ENCODE results near the gene IVL. TPM values are rescaled to one million over a fixed set of nuclear protein-coding genes. Genes with fewer than 3 reads are reported as not detected.

Gene IVL
- total RNA-seq, 2 donors from 2014 or later, result not detected

GRCh38 chr1:152942161-152942560 is 33.8 kb downstream of the IVL start:
- Mint-ChIP-seq H3K27me3 (ENCODE audit: insufficient read depth) (peaks cover 3% of the 10 kb centered on the region), H3K9me3 (peaks cover 65% of the 10 kb centered on the region), H3K36me3 (ENCODE audit: low read depth) (no peaks in the 10 kb centered on the region), H3K4me3 (no peak overlapping the region), H3K4me1 (no peaks in the 10 kb centered on the region), H3K27ac (no peak overlapping the region)
- WGBS, 2 experiments (ENCODE audit: insufficient coverage in 1 of 2, insufficient read length in 1 of 2), result 71 to 81% methylated on average over 2 of the region's 2 CpGs
- H3K4me1 ChIP-seq (ENCODE audit: control insufficient read depth, insufficient read depth, low read length), result no peaks in the 10 kb centered on the region
- no peak overlapping the region for H3K4me3 ChIP-seq (ENCODE audit: low read length)
- no peak overlapping the region for H3K9ac ChIP-seq (ENCODE audit: extremely low read depth, low read length, poor library complexity, severe bottlenecking)
- DNase-seq, result no peak
- no peak for TF ChIP-seq CTCF (conservative IDR thresholded peaks at IDR 0.05)
- no peak overlapping the region for H3K27ac ChIP-seq (ENCODE audit: low read depth, low read length)
- no peaks in the 10 kb centered on the region for H3K27me3 ChIP-seq (ENCODE audit: control insufficient read depth, insufficient read depth, low read length, poor library complexity, severe bottlenecking)
- peaks cover 19% of the 10 kb centered on the region for H3K9me3 ChIP-seq (ENCODE audit: control insufficient read depth, low read length)
- H3K36me3 ChIP-seq (ENCODE audit: control insufficient read depth, insufficient read depth, low read length), result no peaks in the 10 kb centered on the region

GRCh38 chr1:152946248-152946647 is 37.9 kb downstream of the IVL start:
- Histone ChIP-seq H3K27me3 (ENCODE audit: control insufficient read depth, insufficient read depth, low read length, poor library complexity, severe bottlenecking) (no peaks in the 10 kb centered on the region), H3K9me3 (ENCODE audit: control insufficient read depth, low read length) (peaks cover 19% of the 10 kb centered on the region), H3K36me3 (ENCODE audit: control insufficient read depth, insufficient read depth, low read length) (no peaks in the 10 kb centered on the region), H3K27ac (ENCODE audit: low read depth, low read length) (no peak overlapping the region), H3K9ac (ENCODE audit: extremely low read depth, low read length, poor library complexity, severe bottlenecking) (no peak overlapping the region), H3K4me1 (ENCODE audit: control insufficient read depth, insufficient read depth, low read length) (no peaks in the 10 kb centered on the region), H3K4me3 (ENCODE audit: low read length) (no peak overlapping the region)
- H3K4me1 Mint-ChIP-seq, result no peaks in the 10 kb centered on the region
- no peaks in the 10 kb centered on the region for H3K36me3 Mint-ChIP-seq (ENCODE audit: low read depth)
- DNase-seq, result no peak
- peaks cover 7% of the 10 kb centered on the region for H3K27me3 Mint-ChIP-seq (ENCODE audit: insufficient read depth)
- 59 to 82% methylated on average over 2 to 3 of the region's 3 CpGs for WGBS, 2 experiments (ENCODE audit: insufficient coverage in 1 of 2, insufficient read length in 1 of 2)
- H3K4me3 Mint-ChIP-seq, result no peak overlapping the region
- no peak for TF ChIP-seq CTCF (conservative IDR thresholded peaks at IDR 0.05)
- H3K27ac Mint-ChIP-seq, result no peak overlapping the region
- H3K9me3 Mint-ChIP-seq, result peaks cover 80% of the 10 kb centered on the region

GRCh38 chr1:152946651-152947256 is 38.4 kb downstream of the IVL start, which contains the start of gene SPRR5:
Gene SPRR5 (plus strand): TSS chr1:152947206. CDS start chr1:152948555, 1,349 bp downstream.
- no peak within 1 kb of the TSS for H3K9ac ChIP-seq (ENCODE audit: extremely low read depth, low read length, poor library complexity, severe bottlenecking)
- H3K36me3 Mint-ChIP-seq (ENCODE audit: low read depth), result no peaks in the 10 kb centered on the region
- H3K4me1 ChIP-seq (ENCODE audit: control insufficient read depth, insufficient read depth, low read length), result no peaks in the 10 kb centered on the region
- no peaks in the 10 kb centered on the region for H3K36me3 ChIP-seq (ENCODE audit: control insufficient read depth, insufficient read depth, low read length)
- no peak within 1 kb of the TSS for H3K4me3 Mint-ChIP-seq
- no peak within 1 kb of the TSS for H3K4me3 ChIP-seq (ENCODE audit: low read length)
- no peaks in the 10 kb centered on the region for H3K27me3 ChIP-seq (ENCODE audit: control insufficient read depth, insufficient read depth, low read length, poor library complexity, severe bottlenecking)
- H3K27ac ChIP-seq (ENCODE audit: low read depth, low read length), result no peak within 1 kb of the TSS
- no peaks in the 10 kb centered on the region for H3K4me1 Mint-ChIP-seq
- H3K27me3 Mint-ChIP-seq (ENCODE audit: insufficient read depth), result peaks cover 7% of the 10 kb centered on the region
- DNase-seq, result no peak
- no peak within 1 kb of the TSS for H3K27ac Mint-ChIP-seq
- WGBS, 2 experiments (ENCODE audit: insufficient coverage in 1 of 2, insufficient read length in 1 of 2), result 70 to 77% methylated on average over 3 to 4 of the region's 4 CpGs
- peaks cover 82% of the 10 kb centered on the region for H3K9me3 Mint-ChIP-seq
- no peak for TF ChIP-seq CTCF (conservative IDR thresholded peaks at IDR 0.05)
- H3K9me3 ChIP-seq (ENCODE audit: control insufficient read depth, low read length), result peaks cover 19% of the 10 kb centered on the region

Data from endodermal cell (in vitro differentiated cells).